Measurements from ENCODE around the gene SPRR5.

Gene SPRR5

DNA sequence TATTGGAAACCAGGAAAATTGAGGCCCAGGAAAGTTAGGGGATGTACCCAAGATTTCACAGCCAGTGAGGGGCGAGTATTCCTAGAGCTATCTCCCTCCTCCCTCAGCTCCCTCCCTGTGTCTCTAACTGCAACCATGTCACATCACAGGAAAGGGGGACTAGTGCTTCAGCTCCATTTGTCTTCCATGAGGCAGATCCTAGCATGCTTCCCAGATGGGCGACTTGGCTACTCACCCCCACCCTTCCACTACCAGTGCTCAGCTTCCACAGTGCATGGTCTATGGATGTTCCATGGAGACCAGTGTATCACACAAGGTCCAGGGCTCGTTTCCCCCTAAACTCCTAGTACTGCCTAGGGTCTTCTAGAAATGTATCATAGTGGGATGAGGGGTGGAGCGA lies 18.8 kb downstream of the SPRR5 start:
- TF ChIP-seq, protein P1, sequence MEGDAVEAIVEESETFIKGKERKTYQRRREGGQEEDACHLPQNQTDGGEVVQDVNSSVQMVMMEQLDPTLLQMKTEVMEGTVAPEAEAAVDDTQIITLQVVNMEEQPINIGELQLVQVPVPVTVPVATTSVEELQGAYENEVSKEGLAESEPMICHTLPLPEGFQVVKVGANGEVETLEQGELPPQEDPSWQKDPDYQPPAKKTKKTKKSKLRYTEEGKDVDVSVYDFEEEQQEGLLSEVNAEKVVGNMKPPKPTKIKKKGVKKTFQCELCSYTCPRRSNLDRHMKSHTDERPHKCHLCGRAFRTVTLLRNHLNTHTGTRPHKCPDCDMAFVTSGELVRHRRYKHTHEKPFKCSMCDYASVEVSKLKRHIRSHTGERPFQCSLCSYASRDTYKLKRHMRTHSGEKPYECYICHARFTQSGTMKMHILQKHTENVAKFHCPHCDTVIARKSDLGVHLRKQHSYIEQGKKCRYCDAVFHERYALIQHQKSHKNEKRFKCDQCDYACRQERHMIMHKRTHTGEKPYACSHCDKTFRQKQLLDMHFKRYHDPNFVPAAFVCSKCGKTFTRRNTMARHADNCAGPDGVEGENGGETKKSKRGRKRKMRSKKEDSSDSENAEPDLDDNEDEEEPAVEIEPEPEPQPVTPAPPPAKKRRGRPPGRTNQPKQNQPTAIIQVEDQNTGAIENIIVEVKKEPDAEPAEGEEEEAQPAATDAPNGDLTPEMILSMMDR (IDR thresholded peaks at IDR 0.05; ENCODE audit: low read length, missing control alignments), result no peak

DNA sequence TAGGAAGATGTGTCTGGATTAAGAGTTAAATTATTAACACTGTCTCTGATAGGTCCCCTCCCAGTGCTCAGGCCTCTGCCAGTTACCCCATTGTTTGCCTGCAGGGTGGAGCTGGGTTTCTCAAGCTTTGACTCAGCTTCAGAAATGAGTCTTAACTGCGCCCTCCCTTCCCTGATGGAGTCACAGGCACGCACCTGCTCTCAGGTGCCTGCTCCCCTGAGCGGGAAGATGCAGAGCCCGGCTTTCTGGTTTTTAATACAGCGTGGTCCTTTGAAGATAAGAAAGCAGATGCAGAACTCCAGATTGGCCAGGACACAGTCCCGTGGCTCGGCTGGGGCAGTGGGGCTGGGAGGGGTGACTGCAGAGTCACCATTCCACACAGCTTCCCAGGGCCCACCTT lies 20.2 kb downstream of the SPRR5 start:
- no peak overlapping the region for H3K4me3 ChIP-seq (replicated peaks; ENCODE audit: low read depth, low read length)
- TF ChIP-seq, protein P1 (IDR thresholded peaks at IDR 0.05; ENCODE audit: low read length, missing control alignments), result no peak
- DNase-seq (ENCODE audit: low read depth), result no peak

More for the DNA sequence above, 18.8 kb downstream of the SPRR5 start:
- no peak overlapping the region for H3K4me3 ChIP-seq (replicated peaks; ENCODE audit: low read depth, low read length)
- DNase-seq (ENCODE audit: low read depth), result no peak

DNA sequence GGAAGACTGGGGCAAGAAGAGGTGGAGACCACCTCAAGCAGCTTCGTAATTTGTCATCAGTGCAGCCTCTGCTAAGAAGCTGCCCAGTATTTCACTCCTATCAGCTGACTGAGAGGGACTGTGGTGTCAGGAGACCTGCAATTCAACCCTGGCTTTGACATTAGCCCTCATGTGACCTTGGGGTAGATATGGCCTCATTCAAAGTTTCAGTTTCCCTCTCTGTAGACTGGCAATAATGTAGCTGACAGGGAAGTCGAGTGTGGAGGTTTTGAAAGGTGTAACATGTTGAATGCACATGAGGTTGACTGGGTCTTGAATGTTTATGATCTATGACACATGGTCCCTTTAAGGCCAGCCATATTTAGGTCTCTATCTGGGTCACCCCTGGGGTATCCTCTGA lies 21.2 kb downstream of the SPRR5 start:
- TF ChIP-seq, protein P1 (IDR thresholded peaks at IDR 0.05; ENCODE audit: low read length, missing control alignments), result no peak
- H3K4me3 ChIP-seq (replicated peaks; ENCODE audit: low read depth, low read length), result no peak overlapping the region
- no peak for DNase-seq (ENCODE audit: low read depth)

DNA sequence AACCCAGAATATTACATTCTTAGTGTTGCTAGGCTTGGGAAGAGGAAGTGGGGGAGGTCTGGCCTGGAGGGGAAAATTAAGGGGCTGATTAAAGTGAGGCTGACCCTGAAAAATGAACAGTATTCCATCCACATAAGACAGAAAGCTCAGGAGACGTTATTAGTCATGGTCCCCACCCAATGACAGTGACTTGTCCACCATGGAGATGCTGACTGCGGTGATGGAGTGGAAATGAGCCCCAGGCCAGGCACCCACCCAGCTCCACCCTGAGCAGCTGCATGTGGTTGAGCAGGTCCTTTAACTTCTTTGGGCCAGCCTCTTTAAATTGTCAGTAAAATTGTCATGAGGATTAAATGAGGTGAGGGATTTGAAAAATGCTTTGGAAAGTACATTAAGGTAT lies 22.0 kb downstream of the SPRR5 start:
- H3K4me3 ChIP-seq (replicated peaks; ENCODE audit: low read depth, low read length), result no peak overlapping the region
- no peak for DNase-seq (ENCODE audit: low read depth)
- TF ChIP-seq, protein P1 (IDR thresholded peaks at IDR 0.05; ENCODE audit: low read length, missing control alignments), result no peak

DNA sequence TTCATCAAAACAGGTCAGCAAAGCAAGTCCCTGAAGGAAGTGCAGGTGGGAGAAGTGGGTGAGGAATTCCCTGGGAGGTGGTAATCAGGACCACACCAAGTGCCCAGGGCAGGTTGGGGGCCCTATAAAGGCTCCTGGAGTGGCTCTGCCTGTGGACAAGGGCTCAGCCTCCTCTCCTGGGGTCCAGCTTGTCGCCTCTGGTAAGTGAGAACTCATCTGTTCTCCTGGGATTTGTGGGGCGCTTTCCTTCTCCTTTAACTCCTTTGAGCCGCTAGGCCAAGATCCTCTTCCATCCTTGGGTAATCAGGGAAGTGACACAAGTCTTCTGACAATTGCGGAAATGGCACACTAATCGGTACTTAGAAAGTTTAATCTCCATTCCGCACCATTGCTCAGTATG lies 23.5 kb downstream of the SPRR5 start, which contains the start of gene SPRR4:
SPRR4 (plus strand) TSS at position 154 of the 400 bp plus-strand sequence. CDS start 1,243 bp downstream, outside the sequence.
- no peak within 1 kb of the TSS for H3K4me3 ChIP-seq (replicated peaks; ENCODE audit: low read depth, low read length)
- DNase-seq (ENCODE audit: low read depth), result no peak
- TF ChIP-seq, protein P1 (IDR thresholded peaks at IDR 0.05; ENCODE audit: low read length, missing control alignments), result no peak

DNA sequence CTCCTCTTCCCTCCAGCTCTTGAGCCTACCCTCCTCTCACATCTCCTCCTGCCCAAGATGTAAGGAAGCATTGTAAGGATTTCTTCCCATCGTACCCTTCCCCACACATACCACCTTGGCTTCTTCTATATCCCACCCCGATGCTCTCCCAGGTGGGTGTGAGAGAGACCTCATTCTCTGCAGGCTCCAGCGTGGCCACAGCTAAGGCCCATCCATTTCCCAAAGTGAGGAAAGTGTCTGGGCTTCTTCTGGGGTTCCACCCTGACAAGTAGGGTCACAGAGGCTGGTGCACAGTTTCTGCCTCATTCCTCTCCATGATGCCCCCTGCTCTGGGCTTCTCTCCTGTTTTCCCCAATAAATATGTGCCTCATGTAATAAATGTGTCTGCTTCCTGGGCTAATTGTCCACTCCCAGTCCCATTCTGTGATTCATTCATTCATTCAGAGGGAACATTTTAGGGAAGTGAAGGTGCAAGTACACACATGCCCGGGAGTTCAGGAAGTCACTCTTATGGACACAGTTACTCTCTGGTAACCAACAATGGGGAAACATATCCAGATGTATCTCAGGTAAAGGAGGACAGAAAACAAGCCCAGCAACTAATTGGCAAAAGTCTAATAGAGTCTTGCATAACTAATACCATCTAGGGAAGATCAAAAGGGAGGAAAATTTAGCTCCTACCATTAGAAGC lies 25.3 kb downstream of the SPRR5 start:
- TF ChIP-seq, protein P1 (IDR thresholded peaks at IDR 0.05; ENCODE audit: low read length, missing control alignments), result no peak
- no peak for DNase-seq (ENCODE audit: low read depth)
- H3K4me3 ChIP-seq (replicated peaks; ENCODE audit: low read depth, low read length), result no peak overlapping the region

DNA sequence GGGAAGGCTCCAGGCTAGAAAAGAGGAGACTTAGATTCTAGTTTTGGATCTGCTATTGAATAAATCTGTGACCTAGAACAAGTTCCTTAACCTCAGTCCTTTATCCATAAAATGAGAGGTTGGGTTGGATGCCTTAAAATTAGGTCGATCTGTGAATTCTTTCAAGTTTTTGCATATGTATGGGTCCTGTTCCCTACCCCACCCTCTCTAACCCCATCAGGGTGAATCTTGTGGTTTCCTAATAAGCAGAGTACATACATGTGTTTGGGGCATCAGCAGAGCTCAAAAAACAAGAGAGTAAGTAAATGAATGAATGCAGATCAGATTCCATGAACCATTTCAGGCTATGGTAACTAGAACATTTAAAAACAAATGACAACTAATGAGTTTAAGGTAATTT lies 29.7 kb downstream of the SPRR5 start:
- no peak overlapping the region for H3K4me3 ChIP-seq (replicated peaks; ENCODE audit: low read depth, low read length)
- TF ChIP-seq, protein P1 (IDR thresholded peaks at IDR 0.05; ENCODE audit: low read length, missing control alignments), result no peak
- DNase-seq (ENCODE audit: low read depth), result no peak
